K562 (cell line): ENCODE results near the gene PLAAT1. TPM values are rescaled to one million over a fixed set of nuclear protein-coding genes. Genes with fewer than 3 reads are reported as not detected.

ENCODE experiments used
- CTBP1 ChIP-seq: fragments of 450-650 bp; IDR thresholded peaks from 2 replicates; pipeline ENCODE4 v1.6.1; 2016; ENCODE audit warnings: borderline replicate concordance
- CXXC5 ChIP-seq: fragments of 250-450 bp; sonication (Bioruptor Pico); IDR thresholded peaks from 2 replicates; pipeline ENCODE4 v1.8.0; 2022; ENCODE audit warnings: inconsistent platforms, mild to moderate bottlenecking, moderate library complexity
- E2F6 ChIP-seq, 2 experiments: IDR thresholded peaks; 2 replicates each; pipeline ENCODE4 v1.6.1; 2011; ENCODE audit warnings: borderline replicate concordance in 1 of 2, control low read depth in 1 of 2, low read depth in 1 of 2, low read length in 1 of 2, mild to moderate bottlenecking in 1 of 2, mixed read lengths in 1 of 2, moderate library complexity in 1 of 2; ENCODE audit not compliant: insufficient read depth in 1 of 2, insufficient read length in 1 of 2, poor library complexity in 1 of 2, severe bottlenecking in 1 of 2; ENCODE audit errors: extremely low read depth in 1 of 2
- EGR1 ChIP-seq: fragments of 450-650 bp; conservative IDR thresholded peaks from 2 replicates; pipeline ENCODE4 v1.6.1; 2017; ENCODE audit warnings: mild to moderate bottlenecking
- HMG20B ChIP-seq: fragments of 250-450 bp; sonication (Bioruptor Pico); IDR thresholded peaks from 2 replicates; pipeline ENCODE4 v1.5.0; 2021; ENCODE audit warnings: mild to moderate bottlenecking
- HMGN3 ChIP-seq: IDR thresholded peaks from 2 replicates; pipeline ENCODE4 v1.6.1; 2011; ENCODE audit warnings: borderline replicate concordance, low read depth, mild to moderate bottlenecking, mixed read lengths, low read length; ENCODE audit not compliant: insufficient read length; ENCODE audit errors: extremely low read depth
- NRF1 ChIP-seq, 2 experiments: fragments of 450-650 bp; IDR thresholded peaks in 1 of 2; conservative IDR thresholded peaks in 1 of 2; 2 replicates each; pipeline ENCODE4 v1.6.1; 2014; ENCODE audit warnings: mild to moderate bottlenecking in 2 of 2
- POLR2G ChIP-seq: fragments of 200-400 bp; formaldehyde crosslinking; IDR thresholded peaks from 2 replicates; pipeline ENCODE4 v1.6.1; 2017; ENCODE audit warnings: low read depth, mild to moderate bottlenecking, antibody characterized with exemption, low read length, moderate library complexity
- RBFOX2 ChIP-seq: fragments of 200-400 bp; formaldehyde crosslinking; IDR thresholded peaks from 2 replicates; pipeline ENCODE4 v1.6.1; 2017; ENCODE audit warnings: low read depth, mild to moderate bottlenecking, low read length, moderate library complexity
- RBM39 ChIP-seq: fragments of 200-400 bp; formaldehyde crosslinking; optimal IDR thresholded peaks from 2 replicates; pipeline ENCODE3; 2018; ENCODE audit warnings: low read depth, low read length
- polyA plus RNA-seq, 8 experiments: library from polyadenylated mRNA; depleted of rRNA in 4 of 8; stranded (reverse) in 5 of 8; unstranded in 3 of 8; fragments of >200 nt; fragmentation: Nextera tagmentation in 2 of 8; fragmentation: Illumina TruSeq in 1 of 8; extraction: Ambion mirVana in 2 of 8; extraction: Trizol in 1 of 8; gene quantifications; 2 replicates each; pipeline versions ENCODE4 v1.2.1 to v1.2.3, GENCODE V29; 2011 to 2014; ENCODE audit warnings: inconsistent platforms in 1 of 8, missing spikeins in 1 of 8
- total RNA-seq, 7 experiments: library from RNA; depleted of rRNA in 6 of 7; stranded (reverse); fragments of >200 nt in 6 of 7; fragmentation: Illumina TruSeq in 2 of 7; extraction: Trizol in 2 of 7; gene quantifications; 2 replicates each; pipeline versions ENCODE4 v1.2.1 to v1.2.3, GENCODE V29; 2011 to 2021; ENCODE audit warnings: low replicate concordance in 1 of 7
- TF ChIP-seq, protein P1 (sequence below), 3 experiments: fragments of 200-800 bp in 1 of 3; fragments of 250-450 bp in 1 of 3; fragments of 450-650 bp in 1 of 3; sonication (Bioruptor Pico) in 1 of 3; sonication (Bioruptor generic) in 1 of 3; formaldehyde crosslinking in 1 of 3; IDR thresholded peaks; 2 replicates each; pipeline versions ENCODE4 v1.6.1 to v1.8.0; 2016 to 2022; ENCODE audit warnings: mild to moderate bottlenecking in 2 of 3, missing genetic modification characterization in 2 of 3, missing compliant biosample characterization in 1 of 3, moderate library complexity in 1 of 3

The PLAAT1 gene
- total and polyA plus RNA-seq, 9 of the 15 experiments (the other 6 are each of a cell fraction or from before 2014, with no cell fraction given), result 0.34 to 3.1 (median 1.5) TPM

DNA sequence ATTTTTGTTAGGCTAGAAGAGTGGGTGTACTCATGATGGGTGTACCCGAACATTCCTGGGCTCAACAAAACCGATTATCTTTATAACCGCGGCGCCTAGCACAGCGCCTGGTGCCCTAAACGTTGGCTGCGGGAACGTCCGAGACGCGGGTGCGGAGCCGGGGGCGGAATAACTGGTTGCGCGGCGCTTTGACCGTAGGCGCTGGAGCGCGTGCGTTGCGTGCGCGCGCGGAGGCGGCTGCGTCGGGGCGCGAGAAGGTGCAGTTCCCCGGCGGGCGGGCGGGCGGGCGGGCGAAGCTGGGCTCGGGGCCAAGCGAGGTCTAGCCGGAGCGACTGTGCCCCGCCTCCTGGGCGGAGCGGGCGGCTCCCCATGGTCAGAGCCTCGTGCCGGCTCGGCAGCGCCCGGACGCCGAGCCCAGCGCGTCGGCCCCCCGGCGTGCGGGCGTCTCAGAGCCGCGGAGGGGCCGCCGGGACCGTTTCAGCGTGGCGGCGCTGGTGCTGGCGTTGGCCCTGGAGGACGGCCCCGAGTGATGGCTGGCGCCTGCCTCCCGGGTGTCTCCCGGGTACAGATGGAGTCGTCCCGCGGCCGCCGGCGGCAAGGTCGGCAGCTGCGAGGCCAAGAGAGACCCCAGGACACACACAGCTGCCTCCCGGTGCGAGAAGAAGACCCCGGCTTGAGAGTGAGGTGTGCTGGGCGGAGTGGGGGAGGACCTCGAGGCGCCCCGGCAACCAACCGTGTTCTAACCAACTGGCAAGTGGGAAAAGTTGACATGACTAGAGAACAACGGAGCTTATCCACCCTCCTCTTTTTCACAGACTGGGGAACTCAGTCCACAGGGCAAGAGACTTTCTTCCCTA is at the start of gene PLAAT1 (continued):
- TF ChIP-seq, protein P1, sequence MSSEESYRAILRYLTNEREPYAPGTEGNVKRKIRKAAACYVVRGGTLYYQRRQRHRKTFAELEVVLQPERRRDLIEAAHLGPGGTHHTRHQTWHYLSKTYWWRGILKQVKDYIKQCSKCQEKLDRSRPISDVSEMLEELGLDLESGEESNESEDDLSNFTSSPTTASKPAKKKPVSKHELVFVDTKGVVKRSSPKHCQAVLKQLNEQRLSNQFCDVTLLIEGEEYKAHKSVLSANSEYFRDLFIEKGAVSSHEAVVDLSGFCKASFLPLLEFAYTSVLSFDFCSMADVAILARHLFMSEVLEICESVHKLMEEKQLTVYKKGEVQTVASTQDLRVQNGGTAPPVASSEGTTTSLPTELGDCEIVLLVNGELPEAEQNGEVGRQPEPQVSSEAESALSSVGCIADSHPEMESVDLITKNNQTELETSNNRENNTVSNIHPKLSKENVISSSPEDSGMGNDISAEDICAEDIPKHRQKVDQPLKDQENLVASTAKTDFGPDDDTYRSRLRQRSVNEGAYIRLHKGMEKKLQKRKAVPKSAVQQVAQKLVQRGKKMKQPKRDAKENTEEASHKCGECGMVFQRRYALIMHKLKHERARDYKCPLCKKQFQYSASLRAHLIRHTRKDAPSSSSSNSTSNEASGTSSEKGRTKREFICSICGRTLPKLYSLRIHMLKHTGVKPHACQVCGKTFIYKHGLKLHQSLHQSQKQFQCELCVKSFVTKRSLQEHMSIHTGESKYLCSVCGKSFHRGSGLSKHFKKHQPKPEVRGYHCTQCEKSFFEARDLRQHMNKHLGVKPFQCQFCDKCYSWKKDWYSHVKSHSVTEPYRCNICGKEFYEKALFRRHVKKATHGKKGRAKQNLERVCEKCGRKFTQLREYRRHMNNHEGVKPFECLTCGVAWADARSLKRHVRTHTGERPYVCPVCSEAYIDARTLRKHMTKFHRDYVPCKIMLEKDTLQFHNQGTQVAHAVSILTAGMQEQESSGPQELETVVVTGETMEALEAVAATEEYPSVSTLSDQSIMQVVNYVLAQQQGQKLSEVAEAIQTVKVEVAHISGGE (CRISPR knock-in tag; IDR thresholded peaks at IDR 0.05), result peak in 1 of 3 experiments; percentile 77; a peak in 1 of 6 replicates
- TF ChIP-seq POLR2G (peak; percentile 58), NRF1 (conservative IDR thresholded peaks at IDR 0.05 in 1 of 2, IDR thresholded peaks at IDR 0.05 in 1 of 2) (peak; percentile 58 to 67), E2F6 (IDR thresholded peaks at IDR 0.05; ENCODE audit: borderline replicate concordance in 1 of 2, extremely low read depth in 1 of 2, insufficient read depth in 1 of 2, insufficient read length in 1 of 2, low read depth in 1 of 2, low read length in 1 of 2, poor library complexity in 1 of 2, severe bottlenecking in 1 of 2) (peak; percentile 28 to 96), EGR1 (peak; percentile 55; the same call in 1 of the 2 replicates), CTBP1 (0 out of 2 replicates have a peak, but pooled peaks have one; percentile 17), HMG20B (no peak), RBFOX2 (peak; percentile 54; the same call in 1 of the 2 replicates), CXXC5 (CRISPR knock-in tag) (0 out of 2 replicates have a peak, but pooled peaks have one; percentile 27), RBM39 (no peak), HMGN3 (peak; percentile 20)
- TF ChIP-seq, all 486 proteins: peak for 14
